Heart left ventricle (tissue), 16 donors: ENCODE results near the gene CNOT6L. TPM values are rescaled to one million over a fixed set of nuclear protein-coding genes. Genes with fewer than 3 reads are reported as not detected.

Experiments
- ATAC-seq, 4 donors: fragments of 200-7000 bp; cut with Tn5 transposase; one replicate each; pipeline ENCODE4 v1.9.1; 2020 to 2022; ENCODE audit warnings: moderate library complexity in 4 of 4, mild to moderate bottlenecking in 3 of 4, moderate number of reproducible peaks in 1 of 4
- DNase-seq, 5 donors: peaks; one replicate each; pipeline ENCODE4 v3.0.0-alpha.2; 2020
- H3K27ac ChIP-seq, 12 donors: fragments of 200-600 bp; sonication (generic) in 4 of 12; one replicate each; pipeline versions ENCODE4 v1.5.0 to v1.8.0; 2016 to 2022; ENCODE audit warnings: mild to moderate bottlenecking in 2 of 12
- H3K27me3 ChIP-seq, 9 donors: fragments of 200-600 bp; sonication (generic) in 2 of 9; one replicate each; pipeline versions ENCODE4 v1.5.1 to v1.8.0; 2016 to 2022; ENCODE audit warnings: mild to moderate bottlenecking in 3 of 9
- H3K36me3 ChIP-seq, 9 donors: fragments of 200-600 bp; sonication (generic) in 2 of 9; one replicate each; pipeline versions ENCODE4 v1.5.0 to v1.8.0; 2018 to 2022; ENCODE audit warnings: mild to moderate bottlenecking in 2 of 9
- H3K4me1 ChIP-seq, 12 donors: fragments of 200-600 bp; sonication (generic) in 4 of 12; one replicate each; pipeline versions ENCODE4 v1.5.0 to v1.8.0; 2016 to 2022; ENCODE audit warnings: mild to moderate bottlenecking in 3 of 12
- H3K4me3 ChIP-seq, 12 donors: fragments of 200-600 bp; sonication (generic) in 4 of 12; one replicate each; pipeline versions ENCODE4 v1.5.0 to v1.8.0; 2017 to 2022; ENCODE audit warnings: mild to moderate bottlenecking in 9 of 12, moderate library complexity in 4 of 12
- H3K9me3 ChIP-seq, 12 donors: fragments of 200-600 bp; sonication (generic) in 4 of 12; one replicate each; pipeline versions ENCODE4 v1.5.0 to v1.8.0; 2016 to 2022; ENCODE audit warnings: mild to moderate bottlenecking in 1 of 12
- POLR2A ChIP-seq, 2 donors: fragments of 450-650 bp; IDR thresholded peaks; one replicate each; pipeline ENCODE4 v1.6.1; 2017; ENCODE audit warnings: antibody characterized with exemption in 2 of 2, mild to moderate bottlenecking in 2 of 2, moderate library complexity in 2 of 2
- WGBS, 4 donors: extraction: QIAGEN DNeasy Blood & Tissue Kit in 2 of 4; methylation state at CpG; one replicate each; pipeline versions ENCODE4 v1.1.5 to v1.1.7; 2013 to 2018; 5-methylcytosine and 5-hydroxymethylcytosine counted together
- intact Hi-C, 10 donors: fragments of 100-400 bp; cut with DNase I; formaldehyde crosslinking; loops; one replicate each; pipeline versions ENCODE4 v1.11.1 to v1.14.2; 2022
- polyA plus RNA-seq, 2 donors: library from polyadenylated mRNA; stranded (reverse); fragments of 200-250 nt; gene quantifications; one replicate each; pipeline ENCODE4 v1.2.3, GENCODE V29; 2013
- total RNA-seq, 9 donors: library from RNA; depleted of rRNA in 2 of 9; stranded (reverse); fragments of >200 nt in 2 of 9; fragmentation: NEBNext Ultra II Directional in 3 of 9; extraction: Animal tissue kit (Norgen Biotek cat#: 25700) in 3 of 9; gene quantifications; one replicate each; pipeline versions ENCODE4 v1.1.0 to v1.2.4, GENCODE V29; 2016 to 2023
- TF ChIP-seq, protein P1 (sequence below), 12 donors: fragments of 200-600 bp; sonication (generic) in 4 of 12; IDR thresholded peaks; one replicate each; pipeline versions ENCODE4 v1.5.0 to v1.8.0; 2018 to 2022; ENCODE audit warnings: antibody characterized with exemption in 12 of 12, mild to moderate bottlenecking in 5 of 12
- donor health status: ischemic (EF 13 %, LVEDD 7.1; RV severe dilation, severe dysfunction).
- donor health status: healthy with polysubstance abuse.
- donor health status: DM: no; HTN: yes; CAD: no.
- donor health status: DM: no; HTN: no; CAD: no.
- donor health status: ischemic (EF 25% LVEDD 6.9; RV normal size, moderate dysfunction).
- donor health status: ischemic (EF 25% LVEDD 5.7; RV mildly dilated, moderate dysfunction).
- donor health status: healthy.
- donor health status: DM: yes; HTN: yes; CAD: no.
- donor health status: ischemic (EF 35%, LVEDD 5.7; RV mildly dilated, moderate dysfunction).
- donor health status: nonischemic (EF 11% LVEDD 7.7; RV severe dilation, severe dysfunction).
- donor health status: DM: yes; HTN: yes; CAD: no.
- donor health status: PGD.
- donor health status: ischemic (EF 29% LVEDD 5.4; RV normal size, mild dysfunction).
- donor health status: nonischemic (EF 23%, LVEDD 6.1; RV moderate dilation, normal function).

CNOT6L gene
- total and polyA plus RNA-seq, 11 donors: 2.2 to 39.2 (median 18.6) TPM

DNA sequence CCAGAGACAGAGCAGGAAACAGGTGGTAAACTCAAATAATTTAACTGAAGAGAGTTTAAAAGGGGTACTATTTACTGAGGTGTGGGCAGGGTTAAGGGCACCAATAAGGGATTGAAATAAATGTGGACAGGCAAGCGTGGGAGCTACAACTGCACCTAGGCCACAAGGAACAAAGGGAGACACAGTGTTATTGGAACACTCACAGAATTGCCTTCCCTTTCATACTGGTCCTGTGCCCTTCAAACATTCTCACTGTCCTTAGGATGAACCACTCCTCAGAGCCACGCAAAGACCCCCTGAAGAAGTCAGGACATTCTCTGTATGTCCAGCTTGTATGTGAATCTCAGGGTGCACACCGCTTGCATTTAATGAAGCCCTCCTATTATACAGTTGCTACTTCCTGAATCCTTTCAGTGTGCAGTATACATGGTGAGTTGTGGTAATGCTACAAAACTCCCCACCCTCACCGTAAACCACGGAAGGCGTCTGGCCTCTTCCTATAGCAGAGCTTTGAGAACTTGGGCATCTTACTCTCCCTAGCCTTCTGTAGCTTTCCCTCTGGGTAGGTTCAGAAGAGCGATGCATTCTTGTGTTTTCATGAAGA is 33.8 kb upstream of the CNOT6L start:
- TF ChIP-seq POLR2A (IDR thresholded peaks at IDR 0.05): no peak
- TF ChIP-seq, protein P1, sequence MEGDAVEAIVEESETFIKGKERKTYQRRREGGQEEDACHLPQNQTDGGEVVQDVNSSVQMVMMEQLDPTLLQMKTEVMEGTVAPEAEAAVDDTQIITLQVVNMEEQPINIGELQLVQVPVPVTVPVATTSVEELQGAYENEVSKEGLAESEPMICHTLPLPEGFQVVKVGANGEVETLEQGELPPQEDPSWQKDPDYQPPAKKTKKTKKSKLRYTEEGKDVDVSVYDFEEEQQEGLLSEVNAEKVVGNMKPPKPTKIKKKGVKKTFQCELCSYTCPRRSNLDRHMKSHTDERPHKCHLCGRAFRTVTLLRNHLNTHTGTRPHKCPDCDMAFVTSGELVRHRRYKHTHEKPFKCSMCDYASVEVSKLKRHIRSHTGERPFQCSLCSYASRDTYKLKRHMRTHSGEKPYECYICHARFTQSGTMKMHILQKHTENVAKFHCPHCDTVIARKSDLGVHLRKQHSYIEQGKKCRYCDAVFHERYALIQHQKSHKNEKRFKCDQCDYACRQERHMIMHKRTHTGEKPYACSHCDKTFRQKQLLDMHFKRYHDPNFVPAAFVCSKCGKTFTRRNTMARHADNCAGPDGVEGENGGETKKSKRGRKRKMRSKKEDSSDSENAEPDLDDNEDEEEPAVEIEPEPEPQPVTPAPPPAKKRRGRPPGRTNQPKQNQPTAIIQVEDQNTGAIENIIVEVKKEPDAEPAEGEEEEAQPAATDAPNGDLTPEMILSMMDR (IDR thresholded peaks at IDR 0.05): no peak
- Histone ChIP-seq H3K27ac (peak overlapping the region in 11 of 12 donors; percentile 16 to 90 (median 79)), H3K36me3 (no peaks in the 10 kb centered on the region), H3K4me1 (peaks cover 0 to 40% (median 11%) of the 10 kb centered on the region in 12 donors), H3K9me3 (no peaks in the 10 kb centered on the region), H3K27me3 (no peaks in the 10 kb centered on the region), H3K4me3 (no peak overlapping the region)
- 58 to 73% (median 70%) methylated on average over 7 of the region's 7 CpGs for WGBS, 4 donors
- DNase-seq: no peak
- intact Hi-C loops: no loop called here
- peak in 2 of 4 donors; percentile 16 to 45 for ATAC-seq

DNA sequence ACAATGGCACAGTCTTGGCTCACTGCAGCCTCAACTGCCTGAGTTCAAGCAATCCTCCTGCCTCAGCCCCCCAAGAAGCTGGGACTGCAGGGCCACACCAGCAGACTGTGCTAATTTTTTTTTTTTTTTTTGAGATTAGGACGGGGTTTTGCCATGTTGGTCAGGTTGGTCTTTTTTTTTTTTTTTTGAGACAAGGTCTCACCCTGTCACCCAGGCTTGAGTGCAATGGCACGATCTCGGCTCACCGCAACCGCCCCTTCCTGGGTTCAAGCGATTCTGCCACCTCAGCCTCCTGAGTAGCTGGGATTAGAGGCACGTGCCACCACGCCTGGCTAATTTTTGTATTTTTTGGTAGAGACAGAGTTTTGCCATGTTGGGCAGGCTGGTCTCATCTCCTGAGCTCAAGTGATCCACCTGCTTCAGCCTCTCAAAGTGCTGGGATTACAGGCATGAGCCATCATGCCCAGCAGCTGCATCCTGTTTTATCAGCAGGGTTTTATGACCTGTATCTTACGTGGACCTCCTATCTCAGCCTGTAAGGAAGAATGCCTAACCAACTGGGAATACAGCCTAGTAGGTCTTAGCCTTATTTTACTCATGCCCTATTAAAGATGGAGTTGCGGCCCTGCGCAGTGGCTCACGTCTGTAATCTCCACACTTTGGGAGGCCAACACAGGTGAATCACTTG is 30.3 kb upstream of the CNOT6L start:
- no peak for ATAC-seq

DNA sequence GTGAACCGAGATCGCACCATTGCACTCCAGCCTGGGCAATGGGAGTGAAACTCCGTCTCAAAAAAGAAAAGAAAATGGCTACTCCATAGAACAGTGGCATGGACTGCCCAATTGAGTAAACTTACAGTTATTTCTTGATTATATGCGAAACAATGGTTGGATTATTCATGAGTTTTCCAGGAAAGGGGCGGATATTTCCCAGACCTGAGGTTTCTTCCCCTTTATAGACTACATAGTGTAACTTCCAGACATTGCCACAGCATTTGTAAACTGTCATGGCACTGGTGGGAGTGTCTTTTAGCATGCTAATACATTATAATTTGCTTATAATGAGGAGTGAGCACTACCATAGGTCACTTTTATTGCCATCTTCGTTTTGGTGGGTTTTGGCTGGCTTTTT is 29.3 kb upstream of the CNOT6L start:
- WGBS, 4 donors: 92 to 97% (median 95%) methylated on average over 6 of the region's 6 CpGs
- no peak overlapping the region for H3K27ac ChIP-seq
- H3K27me3 ChIP-seq: no peaks in the 10 kb centered on the region
- intact Hi-C loops: no loop called here
- TF ChIP-seq POLR2A (IDR thresholded peaks at IDR 0.05): no peak
- TF ChIP-seq, protein P1 (IDR thresholded peaks at IDR 0.05): no peak
- DNase-seq (no peak), ATAC-seq (no peak)
- H3K4me3 ChIP-seq: no peak overlapping the region
- H3K4me1 ChIP-seq: peaks cover 0 to 9% (median 0%) of the 10 kb centered on the region in 12 donors
- H3K9me3 ChIP-seq: no peaks in the 10 kb centered on the region
- H3K36me3 ChIP-seq: no peaks in the 10 kb centered on the region

More for the DNA sequence above, 30.3 kb upstream of the CNOT6L start:
- Histone ChIP-seq H3K4me3 (no peak overlapping the region), H3K9me3 (no peaks in the 10 kb centered on the region), H3K36me3 (no peaks in the 10 kb centered on the region), H3K27ac (no peak overlapping the region), H3K27me3 (no peaks in the 10 kb centered on the region), H3K4me1 (peaks cover 0 to 17% (median 5%) of the 10 kb centered on the region in 12 donors)
- DNase-seq: no peak
- TF ChIP-seq, protein P1 (IDR thresholded peaks at IDR 0.05): no peak
- no peak for TF ChIP-seq POLR2A (IDR thresholded peaks at IDR 0.05)
- intact Hi-C loops: no loop called here
- WGBS, 4 donors: 90 to 91% (median 91%) methylated on average over 12 of the region's 12 CpGs

DNA sequence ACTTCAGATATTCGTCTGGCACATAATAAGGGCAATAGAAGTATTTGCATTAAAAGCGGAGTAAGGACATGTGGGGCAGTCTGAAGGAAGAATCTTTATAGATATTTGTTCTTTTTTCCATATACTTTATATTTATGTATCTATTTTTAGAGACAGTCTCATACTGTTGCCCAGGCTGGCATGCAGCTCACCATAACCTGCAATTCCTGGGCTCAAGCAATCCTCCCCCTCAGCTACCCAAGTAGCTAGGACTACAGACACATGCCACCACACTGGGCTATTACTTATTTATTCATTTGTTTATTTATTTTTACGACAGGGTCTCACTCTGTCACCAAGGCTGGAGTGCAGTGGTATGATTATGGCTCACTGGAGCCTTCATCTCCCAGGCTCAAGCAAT is 26.8 kb upstream of the CNOT6L start:
- Histone ChIP-seq H3K27ac (no peak overlapping the region), H3K27me3 (no peaks in the 10 kb centered on the region), H3K36me3 (no peaks in the 10 kb centered on the region), H3K4me3 (no peak overlapping the region), H3K4me1 (no peaks in the 10 kb centered on the region), H3K9me3 (no peaks in the 10 kb centered on the region)
- DNase-seq (no peak), ATAC-seq (peak in 1 of 4 donors; percentile 28)
- 81 to 88% (median 86%) methylated on average over 3 of the region's 3 CpGs for WGBS, 4 donors
- intact Hi-C loops: no loop called here
- TF ChIP-seq, protein P1 (IDR thresholded peaks at IDR 0.05): no peak
- TF ChIP-seq POLR2A (IDR thresholded peaks at IDR 0.05): no peak
